Lower leg skin (tissue), 4 donors: ENCODE data around the gene UMODL1. TPM values are rescaled to one million over a fixed set of nuclear protein-coding genes. Genes with fewer than 3 reads are reported as not detected.
A peak's percentile ranks its signal among the peaks of the same experiment; 100 is the strongest.

Source experiments
- DNase-seq, 2 donors: peaks; one replicate each; pipeline ENCODE4 v3.0.0-alpha.2; 2019; ENCODE audit warnings: low spot score in 2 of 2
- H3K4me3 ChIP-seq: fragments of 200-600 bp; sonication (generic); 2 replicates; pipeline ENCODE4 v1.5.1; 2017; ENCODE audit warnings: mild to moderate bottlenecking, low read depth; ENCODE audit not compliant: poor library complexity, severe bottlenecking
- CTCF ChIP-seq, 3 donors: fragments of 450-650 bp; IDR thresholded peaks; one replicate each; pipeline ENCODE4 v1.5.1; 2016; ENCODE audit warnings: antibody characterized with exemption in 3 of 3, mild to moderate bottlenecking in 3 of 3, moderate library complexity in 2 of 3
- POLR2A ChIP-seq, 2 donors: fragments of 450-650 bp; IDR thresholded peaks; one replicate each; pipeline ENCODE4 v1.6.1; 2016 to 2017; ENCODE audit warnings: antibody characterized with exemption in 2 of 2, mild to moderate bottlenecking in 1 of 2, moderate library complexity in 1 of 2
- whole genome bisulfite sequencing, 2 donors: methylation state at CpG; one replicate each; pipeline ENCODE4 v1.1.5; 2018; 5-methylcytosine and 5-hydroxymethylcytosine counted together
- intact Hi-C: fragments of 100-400 bp; cut with DNase I; formaldehyde crosslinking; loops from one replicate; pipeline ENCODE4 v1.15.0; 2023; ENCODE audit warnings: low total_unique reads
- total RNA-seq, 4 donors: library from RNA; depleted of rRNA; stranded (reverse); fragments of >200 nt; gene quantifications; one replicate each; pipeline ENCODE4 v1.1.0, GENCODE V29; 2016

The UMODL1 gene
- total RNA-seq, 4 donors from 2014 or later, result 0.23 TPM; not detected in 3

- no peak overlapping the region for H3K4me3 ChIP-seq
- WGBS, 2 donors, result 92 to 95% methylated on average over 9 of the region's 9 CpGs
- intact Hi-C loops, result no loop called here
- TF ChIP-seq POLR2A (IDR thresholded peaks at IDR 0.05), result no peak
- no peak for TF ChIP-seq CTCF (IDR thresholded peaks at IDR 0.05)
- peak in 1 of 2 donors; percentile 67 for DNase-seq
Observed at GRCh38 chr21:42160765-42161164, 89.6 kb downstream of the UMODL1 start.

GRCh38 chr21:42161401-42161955, 90.4 kb downstream of the UMODL1 start:
- intact Hi-C loops, result no loop called here
- DNase-seq, result peak in 1 of 2 donors; percentile 48
- H3K4me3 ChIP-seq, result no peak overlapping the region
- WGBS, 2 donors, result 74 to 83% methylated on average over 7 of the region's 7 CpGs
- TF ChIP-seq POLR2A (IDR thresholded peaks at IDR 0.05) (no peak), CTCF (IDR thresholded peaks at IDR 0.05) (no peak)

- intact Hi-C loops, result no loop called here
- 57% methylated on average over 15 of the region's 15 CpGs for WGBS, 2 donors
Observed at GRCh38 chr21:42161956-42162681, 91.0 kb downstream of the UMODL1 start.

GRCh38 chr21:42162831-42163510, 91.9 kb downstream of the UMODL1 start:
- TF ChIP-seq POLR2A (IDR thresholded peaks at IDR 0.05), result no peak
- no peak for TF ChIP-seq CTCF (IDR thresholded peaks at IDR 0.05)
- intact Hi-C loops, result no loop called here
- H3K4me3 ChIP-seq, result no peak overlapping the region
- 63 to 65% methylated on average over 9 of the region's 9 CpGs for WGBS, 2 donors
- peak in 1 of 2 donors; percentile 75 for DNase-seq

More at GRCh38 chr21:42161956-42162681, 91.0 kb downstream of the UMODL1 start:
- TF ChIP-seq POLR2A (IDR thresholded peaks at IDR 0.05), result no peak
- no peak overlapping the region for H3K4me3 ChIP-seq
- peak in 1 of 2 donors; percentile 62 for DNase-seq

- DNase-seq, result peak in 1 of 2 donors; percentile 83
- WGBS, 2 donors, result 95 to 97% methylated on average over 10 of the region's 10 CpGs
- TF ChIP-seq POLR2A (IDR thresholded peaks at IDR 0.05) (no peak), CTCF (IDR thresholded peaks at IDR 0.05) (no peak)
- H3K4me3 ChIP-seq, result no peak overlapping the region
- intact Hi-C loops, result no loop called here
Observed at GRCh38 chr21:42163511-42163863, 92.4 kb downstream of the UMODL1 start.
